Activated naive CD4-positive, alpha-beta T cell treated with Interleukin-2 at 50 U/mL for 16 hours (primary cell): Measurements from ENCODE around the gene TSPAN13.

Source experiments
- DNase-seq: peaks from one replicate; pipeline ENCODE4 v3.0.0-alpha.2; 2020

Gene TSPAN13

GRCh38 chr7:16778476-16778875, 24.9 kb downstream of the TSPAN13 start:
- DNase-seq, result no peak

- no peak for DNase-seq
Measured at GRCh38 chr7:16779051-16779450, 25.5 kb downstream of the TSPAN13 start.

GRCh38 chr7:16780596-16780995, 27.0 kb downstream of the TSPAN13 start:
- DNase-seq, result no peak

- no peak for DNase-seq
Measured at GRCh38 chr7:16785321-16785720, 31.8 kb downstream of the TSPAN13 start.

- DNase-seq, result no peak
Measured at GRCh38 chr7:16785846-16786245, 32.3 kb downstream of the TSPAN13 start.

GRCh38 chr7:16786257-16786656, 32.7 kb downstream of the TSPAN13 start:
- no peak for DNase-seq

- DNase-seq, result no peak
Measured at GRCh38 chr7:16787127-16787526, 33.6 kb downstream of the TSPAN13 start.

GRCh38 chr7:16791071-16791470, 37.5 kb downstream of the TSPAN13 start:
- no peak for DNase-seq

GRCh38 chr7:16791905-16792698, 38.5 kb downstream of the TSPAN13 start:
- no peak for DNase-seq

GRCh38 chr7:16794986-16795385, 41.4 kb downstream of the TSPAN13 start:
- DNase-seq, result no peak

GRCh38 chr7:16795624-16796023, 42.1 kb downstream of the TSPAN13 start:
- DNase-seq, result no peak

GRCh38 chr7:16801111-16801542, 47.6 kb downstream of the TSPAN13 start:
- DNase-seq, result no peak

GRCh38 chr7:16801579-16801978, 48.0 kb downstream of the TSPAN13 start:
- DNase-seq, result no peak

- no peak for DNase-seq
Measured at GRCh38 chr7:16803125-16803524, 49.6 kb downstream of the TSPAN13 start.

- no peak for DNase-seq
Measured at GRCh38 chr7:16803881-16804673, 50.5 kb downstream of the TSPAN13 start.

- no peak for DNase-seq
Measured at GRCh38 chr7:16804674-16805439, 51.3 kb downstream of the TSPAN13 start, which contains the start of gene AGR2. Gene AGR2, minus strand, starts transcription at chr7:16804999. Its CDS starts 3,203 bp downstream, at chr7:16801796.

- no peak for DNase-seq
Measured at GRCh38 chr7:16805441-16805840, 51.9 kb downstream of the TSPAN13 start.

- no peak for DNase-seq
Measured at GRCh38 chr7:16810112-16810511, 56.6 kb downstream of the TSPAN13 start.

GRCh38 chr7:16810573-16810972, 57.0 kb downstream of the TSPAN13 start:
- DNase-seq, result no peak

- no peak for DNase-seq
Measured at GRCh38 chr7:16811551-16811950, 58.0 kb downstream of the TSPAN13 start.

GRCh38 chr7:16812542-16813231, 59.1 kb downstream of the TSPAN13 start:
- DNase-seq, result no peak

GRCh38 chr7:16813232-16813616, 59.7 kb downstream of the TSPAN13 start:
- no peak for DNase-seq

- no peak for DNase-seq
Measured at GRCh38 chr7:16815001-16815400, 61.4 kb downstream of the TSPAN13 start.
